Right atrium auricular region (tissue), 2 donors: ENCODE data around the gene ANKRD13D. TPM values are rescaled to one million over a fixed set of nuclear protein-coding genes. Genes with fewer than 3 reads are reported as not detected.
A peak's percentile ranks its signal among the peaks of the same experiment; 100 is the strongest.

Source experiments
- DNase-seq: peaks from one replicate; pipeline ENCODE4 v3.0.0-alpha.2; 2019; ENCODE audit warnings: low spot score
- H3K27ac ChIP-seq, 2 donors: fragments of 200-600 bp; sonication (generic); 1 replicate in 1 of 2; 2 replicates in 1 of 2; pipeline ENCODE4 v1.5.1; 2016 to 2019
- H3K27me3 ChIP-seq, 2 donors: fragments of 200-600 bp; sonication (generic); one replicate each; pipeline versions ENCODE4 v1.5.1 to v1.6.0; 2017 to 2019
- H3K36me3 ChIP-seq: fragments of 200-600 bp; sonication (generic); one replicate; pipeline ENCODE4 v1.5.1; 2016
- H3K4me1 ChIP-seq, 2 donors: fragments of 200-600 bp; sonication (generic); one replicate each; pipeline versions ENCODE4 v1.5.1 to v1.6.0; 2017 to 2019
- H3K4me3 ChIP-seq, 2 donors: fragments of 200-600 bp; sonication (generic); 1 replicate in 1 of 2; 2 replicates in 1 of 2; pipeline ENCODE4 v1.5.1; 2017 to 2019; ENCODE audit warnings: mild to moderate bottlenecking in 1 of 2, moderate library complexity in 1 of 2
- H3K9me3 ChIP-seq, 2 donors: fragments of 200-600 bp; sonication (generic); one replicate each; pipeline ENCODE4 v1.5.1; 2019
- total RNA-seq, 2 donors: library from RNA; depleted of rRNA; stranded (reverse); fragments of >200 nt; gene quantifications; one replicate each; pipeline ENCODE4 v1.1.0, GENCODE V29; 2016
- TF ChIP-seq, protein P1 (sequence below), 2 donors: fragments of 200-600 bp; sonication (generic); IDR thresholded peaks; one replicate each; pipeline ENCODE4 v1.5.1; 2019; ENCODE audit warnings: antibody characterized with exemption in 2 of 2

The ANKRD13D gene
- total RNA-seq, 2 donors from 2014 or later = 14.1 to 14.9 TPM

DNA sequence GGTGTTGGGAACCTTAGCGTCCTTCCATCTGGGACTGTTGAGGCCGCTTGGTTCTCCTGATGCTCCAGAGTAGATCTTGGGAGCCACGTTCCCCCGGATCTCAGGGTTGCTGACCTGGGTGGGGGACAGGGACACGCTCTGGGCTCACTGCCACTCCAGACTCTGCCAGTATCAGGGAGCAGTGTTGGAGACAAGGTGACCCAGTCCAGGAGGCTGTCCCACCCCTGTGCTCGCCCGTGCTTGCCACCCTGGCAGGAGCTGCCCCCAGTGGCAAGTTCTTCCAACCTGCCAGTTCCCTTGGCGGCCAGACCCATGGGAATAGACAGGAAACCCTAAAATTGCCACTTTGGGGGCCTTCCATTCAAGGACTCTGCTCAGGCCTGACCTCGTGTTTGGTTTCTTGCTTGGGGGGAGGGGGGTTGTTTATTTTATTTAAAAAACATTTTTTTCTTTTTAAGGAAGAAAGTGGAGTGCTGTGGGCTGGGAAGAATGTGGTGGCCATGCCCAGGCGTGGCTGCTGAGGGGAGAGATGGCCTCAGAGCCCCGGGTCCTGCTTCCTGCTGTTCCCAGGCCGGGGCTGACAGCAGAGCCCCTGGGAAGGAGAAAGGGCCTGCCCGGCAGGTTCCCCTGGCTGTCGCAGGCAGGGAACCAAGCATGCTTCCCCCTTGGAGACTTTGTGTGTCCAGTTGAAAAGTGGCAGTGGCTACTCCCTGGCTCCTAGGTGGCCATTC is 15.7 kb upstream of the ANKRD13D start:
- Histone ChIP-seq H3K27ac (peak overlapping the region; percentile 79 to 84), H3K4me1 (peaks cover 0 to 100% of the 10 kb centered on the region in 2 donors), H3K27me3 (no peaks in the 10 kb centered on the region), H3K9me3 (no peaks in the 10 kb centered on the region), H3K36me3 (no peaks in the 10 kb centered on the region), H3K4me3 (no peak overlapping the region)
- DNase-seq = no peak
- TF ChIP-seq, protein P1, sequence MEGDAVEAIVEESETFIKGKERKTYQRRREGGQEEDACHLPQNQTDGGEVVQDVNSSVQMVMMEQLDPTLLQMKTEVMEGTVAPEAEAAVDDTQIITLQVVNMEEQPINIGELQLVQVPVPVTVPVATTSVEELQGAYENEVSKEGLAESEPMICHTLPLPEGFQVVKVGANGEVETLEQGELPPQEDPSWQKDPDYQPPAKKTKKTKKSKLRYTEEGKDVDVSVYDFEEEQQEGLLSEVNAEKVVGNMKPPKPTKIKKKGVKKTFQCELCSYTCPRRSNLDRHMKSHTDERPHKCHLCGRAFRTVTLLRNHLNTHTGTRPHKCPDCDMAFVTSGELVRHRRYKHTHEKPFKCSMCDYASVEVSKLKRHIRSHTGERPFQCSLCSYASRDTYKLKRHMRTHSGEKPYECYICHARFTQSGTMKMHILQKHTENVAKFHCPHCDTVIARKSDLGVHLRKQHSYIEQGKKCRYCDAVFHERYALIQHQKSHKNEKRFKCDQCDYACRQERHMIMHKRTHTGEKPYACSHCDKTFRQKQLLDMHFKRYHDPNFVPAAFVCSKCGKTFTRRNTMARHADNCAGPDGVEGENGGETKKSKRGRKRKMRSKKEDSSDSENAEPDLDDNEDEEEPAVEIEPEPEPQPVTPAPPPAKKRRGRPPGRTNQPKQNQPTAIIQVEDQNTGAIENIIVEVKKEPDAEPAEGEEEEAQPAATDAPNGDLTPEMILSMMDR (IDR thresholded peaks at IDR 0.05) = peak in 1 of 2 donors; percentile 21

DNA sequence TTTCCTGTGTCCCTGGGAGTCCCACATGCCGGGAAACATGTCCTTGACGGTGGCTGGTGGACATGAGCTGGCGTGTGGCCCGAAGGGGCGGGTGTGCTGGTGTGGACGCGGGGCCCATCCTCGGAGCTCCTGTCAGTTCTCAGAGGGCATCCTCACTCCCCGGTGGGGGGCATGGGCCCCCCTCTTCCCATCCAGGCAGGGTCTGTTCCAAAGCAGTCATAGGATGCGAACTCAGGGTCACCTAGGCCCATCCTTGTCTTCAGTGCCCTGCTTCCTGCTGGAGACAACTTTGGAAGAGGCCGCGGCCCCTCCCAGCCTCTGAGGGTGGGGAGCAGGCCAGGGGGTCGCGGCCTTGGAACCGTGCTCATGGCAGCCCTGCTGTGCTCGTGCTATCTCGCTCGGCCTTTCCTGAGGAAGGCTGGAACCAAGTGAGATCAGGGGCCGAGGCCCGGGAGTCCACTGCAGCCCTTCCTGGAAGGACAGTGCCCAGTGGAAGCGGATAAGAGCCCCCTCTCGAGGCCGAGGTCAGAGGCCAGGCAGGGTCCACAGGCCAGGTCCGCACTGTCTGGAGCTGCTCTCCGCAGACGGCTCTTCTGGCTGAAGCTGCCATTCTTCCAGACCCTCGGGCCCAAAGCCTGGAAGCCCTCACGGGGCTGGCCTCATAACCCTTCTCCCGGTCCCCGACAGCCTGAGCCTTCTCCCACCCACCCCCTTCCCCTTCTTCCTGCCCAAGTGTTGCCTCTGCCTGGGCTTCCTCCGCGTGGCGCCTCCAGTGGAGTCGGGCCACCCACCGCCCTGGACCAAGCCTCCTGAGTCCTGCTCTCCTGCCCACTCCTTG is 14.1 kb upstream of the ANKRD13D start:
- Histone ChIP-seq H3K4me1 (peaks cover 0 to 100% of the 10 kb centered on the region in 2 donors), H3K9me3 (no peaks in the 10 kb centered on the region), H3K36me3 (peaks cover 14% of the 10 kb centered on the region), H3K27ac (peak overlapping the region; percentile 79 to 84), H3K4me3 (no peak overlapping the region), H3K27me3 (no peaks in the 10 kb centered on the region)
- TF ChIP-seq, protein P1 (IDR thresholded peaks at IDR 0.05) = no peak
- no peak for DNase-seq

DNA sequence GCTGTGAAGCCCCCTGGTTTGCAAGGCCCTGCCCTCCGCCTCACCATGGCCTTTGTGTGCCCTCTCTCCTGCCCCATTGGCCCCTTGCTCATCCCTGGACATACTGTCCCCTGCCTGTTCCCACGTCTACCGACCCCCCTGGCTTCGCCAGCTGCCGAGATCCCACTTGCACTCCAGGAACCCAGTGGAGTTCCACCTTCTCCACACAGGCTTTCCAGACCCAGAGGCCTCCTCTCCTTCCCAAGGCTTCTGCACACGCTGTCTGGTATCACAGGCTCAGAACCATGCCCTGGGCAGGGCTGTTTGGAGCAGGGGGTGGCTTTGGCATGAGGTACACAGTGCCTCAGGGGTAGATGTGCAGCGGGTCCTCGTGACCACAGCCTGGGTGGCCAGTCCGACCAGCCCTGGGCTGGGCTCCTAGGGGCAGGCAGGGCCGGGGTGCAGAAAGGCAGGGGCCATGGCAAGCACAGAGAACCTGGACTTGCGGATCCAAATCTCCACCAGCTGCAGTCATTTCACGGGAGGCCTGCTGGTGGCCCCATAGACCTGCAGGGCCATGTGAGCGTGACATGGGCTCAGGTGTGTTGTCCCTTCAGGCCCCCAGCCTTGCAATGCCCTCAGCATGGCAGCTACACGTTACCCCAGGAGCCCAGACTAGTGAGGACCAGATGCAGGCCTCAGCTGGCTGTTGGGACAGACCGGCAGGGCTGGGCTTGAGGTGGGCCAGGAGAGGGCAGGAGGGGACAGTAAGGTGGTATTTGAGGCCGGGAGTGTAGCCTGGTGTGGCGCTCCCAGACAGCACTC is 13.3 kb upstream of the ANKRD13D start:
- Histone ChIP-seq H3K9me3 (no peaks in the 10 kb centered on the region), H3K4me3 (no peak overlapping the region), H3K27ac (peak overlapping the region; percentile 84 to 90), H3K36me3 (peaks cover 23% of the 10 kb centered on the region), H3K27me3 (no peaks in the 10 kb centered on the region), H3K4me1 (peaks cover 0 to 97% of the 10 kb centered on the region in 2 donors)
- TF ChIP-seq, protein P1 (IDR thresholded peaks at IDR 0.05) = no peak
- no peak for DNase-seq

DNA sequence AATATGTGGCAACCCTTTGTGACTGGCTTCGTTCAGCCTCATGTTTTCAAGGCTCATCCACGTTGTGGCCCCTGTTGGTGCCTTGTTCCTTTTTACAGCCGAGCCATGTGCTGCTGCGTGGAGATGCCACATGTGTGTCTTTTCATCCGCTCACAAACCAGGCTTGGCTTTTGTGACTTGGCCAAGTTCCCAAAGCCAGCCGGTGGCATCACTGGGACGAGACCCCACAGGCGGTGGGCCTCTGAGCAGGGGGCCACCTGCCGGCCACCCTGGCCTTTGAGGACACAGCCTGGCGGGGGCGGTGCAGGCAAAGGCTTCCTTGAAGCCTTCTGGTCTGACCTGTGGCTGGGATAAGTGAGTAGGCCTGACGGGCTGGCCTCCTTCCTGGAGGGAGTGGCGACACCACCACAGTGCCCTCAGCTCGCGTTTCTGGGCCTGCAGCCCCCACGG is 12.3 kb upstream of the ANKRD13D start:
- peaks cover 33% of the 10 kb centered on the region for H3K36me3 ChIP-seq
- TF ChIP-seq, protein P1 (IDR thresholded peaks at IDR 0.05) = peak in 1 of 2 donors; percentile 49
- H3K27ac ChIP-seq = peak overlapping the region; percentile 84 to 90
- H3K4me1 ChIP-seq = peaks cover 0 to 87% of the 10 kb centered on the region in 2 donors
- no peaks in the 10 kb centered on the region for H3K9me3 ChIP-seq
- H3K4me3 ChIP-seq = peak overlapping the region in 1 of 2 donors; percentile 38
- no peak for DNase-seq
- no peaks in the 10 kb centered on the region for H3K27me3 ChIP-seq

DNA sequence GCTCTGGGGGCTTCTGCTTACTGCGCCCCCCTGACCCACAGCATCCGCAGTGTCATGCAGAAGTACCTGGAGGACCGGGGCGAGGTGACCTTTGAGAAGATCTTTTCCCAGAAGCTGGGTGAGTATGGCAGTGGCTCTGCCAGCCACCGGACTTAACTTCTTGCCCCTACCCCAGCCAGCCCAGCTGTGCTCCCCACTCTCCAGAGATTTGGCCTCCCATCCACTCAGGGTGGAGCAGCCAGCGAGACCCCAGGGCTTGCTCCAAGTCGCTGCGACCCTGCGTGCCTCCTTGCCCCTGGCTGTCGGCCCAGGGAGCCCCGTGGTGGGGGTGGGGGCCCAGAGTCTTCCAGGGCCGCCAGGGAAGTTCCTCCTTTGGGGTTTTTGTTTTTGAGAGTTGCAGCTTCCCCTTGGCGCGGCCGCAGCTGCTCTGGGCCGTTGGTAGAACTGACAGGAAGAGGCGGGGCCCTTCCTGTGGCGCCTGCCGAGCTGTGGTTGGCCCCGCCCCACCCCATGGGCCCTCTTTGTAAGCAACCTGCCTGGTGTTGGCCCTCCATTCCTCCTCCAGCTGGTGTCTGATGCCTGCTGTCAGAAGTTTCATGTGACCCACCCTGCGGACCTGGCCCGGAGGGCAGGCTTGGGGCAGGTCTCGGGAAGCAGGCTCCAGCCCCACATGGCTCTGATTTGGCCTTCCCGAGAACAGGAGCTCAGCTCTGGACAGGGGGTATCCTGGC is 11.7 kb upstream of the ANKRD13D start:
- Histone ChIP-seq H3K27me3 (no peaks in the 10 kb centered on the region), H3K36me3 (peaks cover 39% of the 10 kb centered on the region), H3K9me3 (no peaks in the 10 kb centered on the region), H3K27ac (peak overlapping the region; percentile 84 to 90), H3K4me1 (peaks cover 0 to 81% of the 10 kb centered on the region in 2 donors), H3K4me3 (peak overlapping the region; percentile 11 to 38)
- TF ChIP-seq, protein P1 (IDR thresholded peaks at IDR 0.05) = no peak
- DNase-seq = peak; percentile 96
